DOHH2 (cell line): ENCODE measurements around the gene MACROD2.

Experiments
- CTCF ChIP-seq: fragments of 200-600 bp; sonication (generic); IDR thresholded peaks from one replicate; pipeline ENCODE4 v1.5.1; 2014; ENCODE audit warnings: antibody characterized with exemption, mild to moderate bottlenecking, low read depth, low read length; ENCODE audit not compliant: poor library complexity, severe bottlenecking
- EZH2phosphoT487 ChIP-seq: fragments of 200-600 bp; sonication (generic); IDR thresholded peaks from 2 replicates; pipeline ENCODE4 v1.6.1; 2017; ENCODE audit warnings: borderline replicate concordance, mild to moderate bottlenecking, antibody characterized with exemption, low read length, moderate library complexity, mixed read lengths

GRCh38 chr20:14687313-14687712, 692.0 kb downstream of the MACROD2 start:
- TF ChIP-seq CTCF (no peak), EZH2phosphoT487 (no peak)
